ENCODE data around the gene RPL19. TPM values are rescaled to one million over a fixed set of nuclear protein-coding genes. Genes with fewer than 3 reads are reported as not detected.

Gene RPL19
- total and polyA plus RNA-seq, 2 donors (not counting 3 experiments of a cell fraction or from before 2014, with no cell fraction given), result 1,802 to 1,958 TPM

GRCh38 chr17:39192901-39193300 is 7.2 kb upstream of the RPL19 start:
- Histone ChIP-seq H4K20me1 (replicated peaks; ENCODE audit: control insufficient read depth, extremely low read depth, insufficient read depth, low read length) (no peaks in the 10 kb centered on the region), H3K27me3 (ENCODE audit: control insufficient read depth in 2 of 2, insufficient read depth in 2 of 2, low read length in 2 of 2) (no peaks in the 10 kb centered on the region), H3K4me1 (ENCODE audit: control insufficient read depth, extremely low read depth, insufficient read depth, low read length) (peaks cover 3% of the 10 kb centered on the region), H3K4me2 (ENCODE audit: insufficient read depth, low read length) (no peak overlapping the region), H3K36me3 (ENCODE audit: control insufficient read depth in 2 of 2, extremely low read depth in 1 of 2, insufficient read depth in 2 of 2, low read length in 2 of 2) (peaks cover 3 to 17% of the 10 kb centered on the region in 2 experiments), H3K4me3 (replicated peaks in 1 of 3; ENCODE audit: insufficient read depth in 1 of 3, low read depth in 1 of 3, low read length in 3 of 3) (no peak overlapping the region), H2AFZ (ENCODE audit: low read depth, low read length) (no peak overlapping the region), H3K79me2 (ENCODE audit: control insufficient read depth, insufficient read depth, low read length) (peaks cover 18% of the 10 kb centered on the region), H3K9me3 (replicated peaks; ENCODE audit: control insufficient read depth, insufficient read depth, low read length) (no peaks in the 10 kb centered on the region), H3K27ac (ENCODE audit: insufficient read depth, low read depth, low read length) (no peak overlapping the region), H3K9ac (replicated peaks; ENCODE audit: extremely low read depth, insufficient read depth, low read length) (no peak overlapping the region), H3K9me1 (replicated peaks; ENCODE audit: control insufficient read depth, extremely low read depth, insufficient read depth, low read length) (no peaks in the 10 kb centered on the region)
- ChIA-PET CTCF (interaction anchor here (0.9 kb wide), 1 partner anchor 39 kb away, joined by 3 read pairs; no protein-coding TSS in a partner anchor), POLR2A (no interaction called here)
- TF ChIP-seq JUN (IDR thresholded peaks at IDR 0.05; ENCODE audit: borderline replicate concordance, insufficient read depth, insufficient read length, low read depth), result no peak
- no peak for TF ChIP-seq MYC (IDR thresholded peaks at IDR 0.05; ENCODE audit: low read depth, low read length)
- no peak for TF ChIP-seq MAX (IDR thresholded peaks at IDR 0.05; ENCODE audit: insufficient read depth, insufficient read length)
- TF ChIP-seq POLR2AphosphoS5 (IDR thresholded peaks at IDR 0.05; ENCODE audit: insufficient read depth, low read depth, low read length), result no peak
- no peak for TF ChIP-seq POLR2A (IDR thresholded peaks at IDR 0.05; ENCODE audit: low read depth, low read length)
- TF ChIP-seq EZH2 (IDR thresholded peaks at IDR 0.05; ENCODE audit: borderline replicate concordance, low read depth, low read length, severe bottlenecking), result no peak
- no peak for TF ChIP-seq GATA2 (IDR thresholded peaks at IDR 0.05; ENCODE audit: insufficient read depth, insufficient read length, low read depth, low read length)
- no peak for TF ChIP-seq FOS (IDR thresholded peaks at IDR 0.05; ENCODE audit: borderline replicate concordance, insufficient read depth, low read length)
- TF ChIP-seq CTCF (IDR thresholded peaks at IDR 0.05; ENCODE audit: extremely low read depth in 1 of 2, insufficient read depth in 1 of 2, low read depth in 1 of 2, low read length in 2 of 2), result no peak
- BruUV-seq (replicated peaks), result no TSS peak
- DNase-seq (ENCODE audit: low read depth, low spot score) (no peak), FAIRE-seq (no peak)
- intact Hi-C loops (cut with micrococcal nuclease) (no loop called here), dilution Hi-C loops (cut with MboI; ENCODE audit: extremely low pct_ligation_motif_present, low sequenced_read_pairs) (no loop called here)
